HCT116 (cell line): ENCODE measurements around the gene GPR139. TPM values are rescaled to one million over a fixed set of nuclear protein-coding genes. Genes with fewer than 3 reads are reported as not detected.

ENCODE experiments used
- CBX3 ChIP-seq: IDR thresholded peaks from 2 replicates; pipeline ENCODE4 v1.6.1; 2012; ENCODE audit warnings: low read depth
- CEBPB ChIP-seq: IDR thresholded peaks from 2 replicates; pipeline ENCODE4 v1.6.1; 2012; ENCODE audit warnings: low read depth
- JUND ChIP-seq: IDR thresholded peaks from 2 replicates; pipeline ENCODE4 v1.6.1; 2012
- YY1 ChIP-seq: IDR thresholded peaks from 2 replicates; pipeline ENCODE4 v1.6.1; 2011; ENCODE audit warnings: low read length, low read depth, moderate library complexity, mild to moderate bottlenecking; ENCODE audit not compliant: insufficient replicate concordance; ENCODE audit errors: extremely low read depth
- total RNA-seq: library from RNA; stranded (reverse); gene quantifications from one replicate; pipeline ENCODE4 v1.2.1, GENCODE V29; 2021; ENCODE audit not compliant: unreplicated experiment
- TF ChIP-seq, protein P1 (sequence below): IDR thresholded peaks from 2 replicates; pipeline ENCODE4 v1.6.1; 2012
- TF ChIP-seq, protein P2 (sequence below): IDR thresholded peaks from 2 replicates; pipeline ENCODE4 v1.6.1; 2012

Gene GPR139
- total RNA-seq, 1 experiment from 2014 or later, result not detected

DNA sequence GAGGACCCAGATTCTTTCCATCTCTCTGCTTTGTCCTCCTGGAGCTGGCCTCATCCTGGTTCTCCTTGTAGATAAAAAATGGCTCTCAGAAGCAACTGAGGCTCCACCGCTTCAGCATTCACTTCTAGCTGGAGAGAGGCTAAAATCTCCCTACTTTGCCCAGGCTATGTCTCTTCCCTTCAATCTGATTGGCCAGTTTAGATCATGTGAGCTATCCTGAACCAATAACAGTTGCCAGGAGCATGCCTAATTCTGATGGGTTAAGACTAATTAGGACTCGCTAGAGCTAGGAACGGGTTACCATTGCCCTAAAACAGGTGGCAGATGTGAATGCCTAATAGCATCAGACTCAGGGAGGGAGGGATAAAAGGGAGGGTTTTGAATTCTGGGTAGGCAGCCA, 89.6 kb downstream of the GPR139 start (continued):
- TF ChIP-seq, protein P1, sequence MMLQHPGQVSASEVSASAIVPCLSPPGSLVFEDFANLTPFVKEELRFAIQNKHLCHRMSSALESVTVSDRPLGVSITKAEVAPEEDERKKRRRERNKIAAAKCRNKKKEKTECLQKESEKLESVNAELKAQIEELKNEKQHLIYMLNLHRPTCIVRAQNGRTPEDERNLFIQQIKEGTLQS, result no peak
- no peak for TF ChIP-seq CEBPB
- TF ChIP-seq, protein P2, sequence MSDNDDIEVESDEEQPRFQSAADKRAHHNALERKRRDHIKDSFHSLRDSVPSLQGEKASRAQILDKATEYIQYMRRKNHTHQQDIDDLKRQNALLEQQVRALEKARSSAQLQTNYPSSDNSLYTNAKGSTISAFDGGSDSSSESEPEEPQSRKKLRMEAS, result no peak
- TF ChIP-seq JUND, result no peak
- TF ChIP-seq CBX3, result no peak
- TF ChIP-seq YY1, result no peak

Other genes starting within 250 kb of the GPR139 start
- gene GPRC5B, start 189.0 kb downstream of the GPR139 start, total RNA-seq, result 7.2 TPM